ENCODE results near the gene CUX1. TPM values are rescaled to one million over a fixed set of nuclear protein-coding genes. Genes with fewer than 3 reads are reported as not detected.
"Not testable (repeated sequence)": the region's sequence is repeated elsewhere in the genome, so short reads cannot be mapped to it uniquely, and the experiment has no call there.

CUX1 gene
- total RNA-seq, 1 donor from 2014 or later, result 40.5 TPM

- Histone ChIP-seq H3K27me3 (ENCODE audit: control insufficient read depth, insufficient read depth, low read length) (no peaks in the 10 kb centered on the region), H3K4me3 (ENCODE audit: low read depth, low read length) (no peak overlapping the region), H3K36me3 (ENCODE audit: control insufficient read depth, insufficient read depth, low read length) (peaks cover 1% of the 10 kb centered on the region)
- no peak for TF ChIP-seq CTCF (IDR thresholded peaks at IDR 0.05; ENCODE audit: insufficient read depth, low read length, severe bottlenecking)
- DNase-seq (ENCODE audit: low read depth) (no peak), FAIRE-seq (no peak)
Observed at GRCh38 chr7:101828301-101829020, 11.0 kb downstream of the CUX1 start.

DNA sequence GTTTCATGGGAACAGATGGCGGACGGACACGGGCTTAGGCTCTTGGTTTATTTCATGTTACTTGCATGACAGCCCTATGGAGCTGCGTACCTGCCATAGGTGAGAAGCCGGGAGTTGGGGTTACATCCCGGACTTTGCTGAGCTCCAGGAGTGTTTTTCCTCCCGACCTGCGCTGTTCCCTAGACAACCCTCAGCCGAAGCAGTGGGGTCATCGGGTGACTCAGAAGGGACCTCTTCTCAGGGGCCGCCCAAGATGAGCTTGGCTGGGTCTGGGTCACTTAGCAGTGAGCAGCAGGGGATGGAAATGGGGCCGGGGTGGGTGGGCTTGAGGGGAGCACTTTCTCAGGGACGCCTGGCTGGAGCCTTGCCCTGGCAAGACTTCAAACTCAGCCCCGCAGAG is 11.9 kb downstream of the CUX1 start:
- H3K4me3 ChIP-seq (ENCODE audit: low read depth, low read length), result no peak overlapping the region
- FAIRE-seq (no peak), DNase-seq (ENCODE audit: low read depth) (no peak)
- peaks cover 1% of the 10 kb centered on the region for H3K36me3 ChIP-seq (ENCODE audit: control insufficient read depth, insufficient read depth, low read length)
- no peaks in the 10 kb centered on the region for H3K27me3 ChIP-seq (ENCODE audit: control insufficient read depth, insufficient read depth, low read length)
- TF ChIP-seq CTCF (IDR thresholded peaks at IDR 0.05; ENCODE audit: insufficient read depth, low read length, severe bottlenecking), result no peak

- Histone ChIP-seq H3K36me3 (ENCODE audit: control insufficient read depth, insufficient read depth, low read length) (peaks cover 1% of the 10 kb centered on the region), H3K27me3 (ENCODE audit: control insufficient read depth, insufficient read depth, low read length) (no peaks in the 10 kb centered on the region), H3K4me3 (ENCODE audit: low read depth, low read length) (no peak overlapping the region)
- TF ChIP-seq CTCF (IDR thresholded peaks at IDR 0.05; ENCODE audit: insufficient read depth, low read length, severe bottlenecking), result no peak
- FAIRE-seq (no peak), DNase-seq (ENCODE audit: low read depth) (no peak)
Observed at GRCh38 chr7:101829821-101830220, 12.4 kb downstream of the CUX1 start.

DNA sequence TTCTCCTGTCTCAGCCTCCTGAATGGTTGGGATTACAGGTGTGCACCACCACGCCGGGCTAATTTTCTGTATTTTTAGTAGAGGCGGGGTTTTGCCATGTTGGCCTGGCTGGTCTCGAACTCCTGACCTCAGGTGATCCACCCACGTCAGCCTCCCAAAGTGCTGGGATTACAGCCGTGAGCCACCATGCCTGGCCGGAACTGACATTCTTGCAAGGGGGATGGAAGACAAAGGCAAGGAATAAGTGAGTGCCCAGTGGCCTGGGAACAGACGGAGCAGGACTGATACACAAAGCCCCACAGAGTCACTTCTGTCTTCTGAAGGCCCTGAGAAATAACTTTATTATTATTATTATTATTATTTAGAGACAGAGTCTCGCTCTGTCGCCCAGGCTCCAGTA is 14.0 kb downstream of the CUX1 start:
- H3K36me3 ChIP-seq (ENCODE audit: control insufficient read depth, insufficient read depth, low read length); H3K27me3 ChIP-seq (ENCODE audit: control insufficient read depth, insufficient read depth, low read length); DNase-seq (ENCODE audit: low read depth); FAIRE-seq; H3K4me3 ChIP-seq (ENCODE audit: low read depth, low read length): not testable (repeated sequence)

- no peaks in the 10 kb centered on the region for H3K27me3 ChIP-seq (ENCODE audit: control insufficient read depth, insufficient read depth, low read length)
- no peak for FAIRE-seq
- H3K36me3 ChIP-seq (ENCODE audit: control insufficient read depth, insufficient read depth, low read length), result peaks cover 1% of the 10 kb centered on the region
- no peak for DNase-seq (ENCODE audit: low read depth)
- H3K4me3 ChIP-seq (ENCODE audit: low read depth, low read length), result no peak overlapping the region
- TF ChIP-seq CTCF (IDR thresholded peaks at IDR 0.05; ENCODE audit: insufficient read depth, low read length, severe bottlenecking), result no peak
Observed at GRCh38 chr7:101832205-101832631, 14.8 kb downstream of the CUX1 start.

DNA sequence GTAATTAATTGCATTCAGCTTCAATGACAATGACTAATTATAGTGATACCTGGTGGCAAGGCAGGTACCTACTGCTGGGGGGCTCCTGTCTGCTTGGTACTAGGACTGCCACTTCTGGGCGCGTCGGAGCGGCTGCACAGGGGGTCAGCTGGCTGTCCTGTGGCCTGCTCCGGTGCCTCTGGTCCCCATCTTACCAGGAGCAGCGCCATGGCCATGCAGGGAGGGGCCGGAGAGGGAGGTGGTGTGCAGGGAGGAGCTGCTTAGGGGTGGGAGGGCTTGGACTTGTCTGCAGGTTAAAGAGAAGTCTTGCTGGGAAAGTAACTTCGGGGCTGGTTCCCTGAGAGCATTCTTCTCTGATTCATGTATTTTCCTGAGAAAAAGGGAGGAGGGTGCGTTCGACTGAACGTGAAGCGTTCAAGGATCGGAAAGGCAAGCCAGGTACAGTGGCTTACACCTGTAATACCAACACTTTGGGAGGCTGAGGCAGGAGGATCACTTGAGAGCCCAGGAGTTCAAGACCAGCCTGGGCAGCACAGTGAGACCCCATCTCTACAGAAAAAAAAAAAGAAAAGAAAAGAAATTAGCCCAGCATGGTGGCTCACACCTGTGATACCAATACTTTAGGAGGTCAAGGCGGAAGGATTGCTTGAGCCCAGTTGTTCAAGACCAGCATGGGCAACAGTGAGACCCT is 15.4 kb downstream of the CUX1 start:
- no peaks in the 10 kb centered on the region for H3K27me3 ChIP-seq (ENCODE audit: control insufficient read depth, insufficient read depth, low read length)
- H3K4me3 ChIP-seq (ENCODE audit: low read depth, low read length), result no peak overlapping the region
- DNase-seq (ENCODE audit: low read depth) (no peak), FAIRE-seq (no peak)
- H3K36me3 ChIP-seq (ENCODE audit: control insufficient read depth, insufficient read depth, low read length), result peaks cover 1% of the 10 kb centered on the region
- TF ChIP-seq CTCF (IDR thresholded peaks at IDR 0.05; ENCODE audit: insufficient read depth, low read length, severe bottlenecking), result no peak
